K562 (cell line): Measurements from ENCODE around the gene YAE1. TPM values are rescaled to one million over a fixed set of nuclear protein-coding genes. Genes with fewer than 3 reads are reported as not detected.

Source experiments
- FIP1L1 ChIP-seq: fragments of 200-400 bp; formaldehyde crosslinking; IDR thresholded peaks from 2 replicates; pipeline ENCODE4 v1.6.1; 2018; ENCODE audit warnings: mild to moderate bottlenecking, low read depth, low read length; ENCODE audit not compliant: poor library complexity, severe bottlenecking
- LCOR ChIP-seq: sonication (generic); formaldehyde crosslinking; IDR thresholded peaks from 2 replicates; pipeline ENCODE4 v1.8.0; 2022; ENCODE audit warnings: mild to moderate bottlenecking, missing genetic modification reagents
- MAX ChIP-seq: sonication (generic); formaldehyde crosslinking; IDR thresholded peaks from 2 replicates; pipeline ENCODE4 v1.9.0; 2022; ENCODE audit warnings: mild to moderate bottlenecking, missing genetic modification reagents
- NFE2L1 ChIP-seq: fragments of 450-650 bp; IDR thresholded peaks from 2 replicates; pipeline ENCODE4 v1.6.1; 2016; ENCODE audit warnings: missing genetic modification characterization, low read depth, mild to moderate bottlenecking, missing compliant biosample characterization, moderate library complexity, borderline replicate concordance
- SNIP1 ChIP-seq: fragments of 450-650 bp; IDR thresholded peaks from 2 replicates; pipeline ENCODE4 v1.7.1; 2017; ENCODE audit warnings: low read depth, mild to moderate bottlenecking
- TSC22D4 ChIP-seq: fragments of 450-650 bp; IDR thresholded peaks from 2 replicates; pipeline ENCODE4 v1.6.1; 2016; ENCODE audit warnings: missing genetic modification characterization, missing biosample characterization, control low read depth
- ZFP30 ChIP-seq: fragments of 250-450 bp; sonication (Bioruptor Pico); IDR thresholded peaks from 2 replicates; pipeline ENCODE4 v1.8.0; 2022; ENCODE audit warnings: moderate library complexity, mild to moderate bottlenecking, inconsistent platforms, borderline replicate concordance
- ZNF146 ChIP-seq: IDR thresholded peaks from one replicate; pipeline ENCODE4 v1.6.1; 2018; ENCODE audit warnings: missing compliant biosample characterization; ENCODE audit not compliant: unreplicated experiment
- ZNF76 ChIP-seq: fragments of 250-450 bp; sonication (Bioruptor Pico); IDR thresholded peaks from 2 replicates; pipeline ENCODE4 v1.4.0; 2020; ENCODE audit warnings: mild to moderate bottlenecking, moderate library complexity, borderline replicate concordance
- polyA plus RNA-seq, 8 experiments: library from polyadenylated mRNA; depleted of rRNA in 4 of 8; stranded (reverse) in 5 of 8; unstranded in 3 of 8; fragments of >200 nt; fragmentation: Nextera tagmentation in 2 of 8; fragmentation: Illumina TruSeq in 1 of 8; extraction: Ambion mirVana in 2 of 8; extraction: Trizol in 1 of 8; gene quantifications; 2 replicates each; pipeline versions ENCODE4 v1.2.1 to v1.2.3, GENCODE V29; 2011 to 2014; ENCODE audit warnings: inconsistent platforms in 1 of 8, missing spikeins in 1 of 8
- total RNA-seq, 7 experiments: library from RNA; depleted of rRNA in 6 of 7; stranded (reverse); fragments of >200 nt in 6 of 7; fragmentation: Illumina TruSeq in 2 of 7; extraction: Trizol in 2 of 7; gene quantifications; 2 replicates each; pipeline versions ENCODE4 v1.2.1 to v1.2.3, GENCODE V29; 2011 to 2021; ENCODE audit warnings: low replicate concordance in 1 of 7
- TF ChIP-seq, protein P1 (sequence below): conservative IDR thresholded peaks from 2 replicates; pipeline ENCODE4 v1.6.1; 2011; ENCODE audit warnings: low read depth, mild to moderate bottlenecking, low read length; ENCODE audit not compliant: control insufficient read depth
- TF ChIP-seq, protein P2 (sequence below), 2 experiments: fragments of 450-650 bp in 1 of 2; IDR thresholded peaks; 2 replicates each; pipeline ENCODE4 v1.6.1; 2011 to 2017; ENCODE audit warnings: low read depth in 2 of 2, antibody characterized with exemption in 1 of 2, borderline replicate concordance in 1 of 2, low read length in 1 of 2, mild to moderate bottlenecking in 1 of 2, mixed read lengths in 1 of 2; ENCODE audit not compliant: control insufficient read depth in 1 of 2
- TF ChIP-seq, protein P3 (sequence below): fragments of 200-800 bp; sonication (Bioruptor generic); IDR thresholded peaks from 2 replicates; pipeline ENCODE4 v1.6.1; 2017; ENCODE audit warnings: missing genetic modification characterization, missing compliant biosample characterization
- TF ChIP-seq, protein P4 (sequence below): sonication (generic); formaldehyde crosslinking; IDR thresholded peaks from 2 replicates; pipeline ENCODE4 v1.8.0; 2023; ENCODE audit warnings: missing genetic modification reagents, mild to moderate bottlenecking, borderline replicate concordance

Gene YAE1
- total and polyA plus RNA-seq, 9 of the 15 experiments (the other 6 are each of a cell fraction or from before 2014, with no cell fraction given), result 15.2 to 63.4 (median 30.1) TPM

- TF ChIP-seq, protein P1, sequence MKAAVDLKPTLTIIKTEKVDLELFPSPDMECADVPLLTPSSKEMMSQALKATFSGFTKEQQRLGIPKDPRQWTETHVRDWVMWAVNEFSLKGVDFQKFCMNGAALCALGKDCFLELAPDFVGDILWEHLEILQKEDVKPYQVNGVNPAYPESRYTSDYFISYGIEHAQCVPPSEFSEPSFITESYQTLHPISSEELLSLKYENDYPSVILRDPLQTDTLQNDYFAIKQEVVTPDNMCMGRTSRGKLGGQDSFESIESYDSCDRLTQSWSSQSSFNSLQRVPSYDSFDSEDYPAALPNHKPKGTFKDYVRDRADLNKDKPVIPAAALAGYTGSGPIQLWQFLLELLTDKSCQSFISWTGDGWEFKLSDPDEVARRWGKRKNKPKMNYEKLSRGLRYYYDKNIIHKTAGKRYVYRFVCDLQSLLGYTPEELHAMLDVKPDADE, result peak; percentile 80
- no peak for TF ChIP-seq FIP1L1
- TF ChIP-seq ZNF76 (CRISPR knock-in tag), result no peak
- TF ChIP-seq MAX (CRISPR knock-in tag), result peak; percentile 66
- no peak for TF ChIP-seq ZNF146 (CRISPR knock-in tag)
- TF ChIP-seq NFE2L1 (tag), result no peak
- no peak for TF ChIP-seq ZFP30
- TF ChIP-seq SNIP1, result no peak
- no peak for TF ChIP-seq TSC22D4 (tag)
- TF ChIP-seq, protein P2, sequence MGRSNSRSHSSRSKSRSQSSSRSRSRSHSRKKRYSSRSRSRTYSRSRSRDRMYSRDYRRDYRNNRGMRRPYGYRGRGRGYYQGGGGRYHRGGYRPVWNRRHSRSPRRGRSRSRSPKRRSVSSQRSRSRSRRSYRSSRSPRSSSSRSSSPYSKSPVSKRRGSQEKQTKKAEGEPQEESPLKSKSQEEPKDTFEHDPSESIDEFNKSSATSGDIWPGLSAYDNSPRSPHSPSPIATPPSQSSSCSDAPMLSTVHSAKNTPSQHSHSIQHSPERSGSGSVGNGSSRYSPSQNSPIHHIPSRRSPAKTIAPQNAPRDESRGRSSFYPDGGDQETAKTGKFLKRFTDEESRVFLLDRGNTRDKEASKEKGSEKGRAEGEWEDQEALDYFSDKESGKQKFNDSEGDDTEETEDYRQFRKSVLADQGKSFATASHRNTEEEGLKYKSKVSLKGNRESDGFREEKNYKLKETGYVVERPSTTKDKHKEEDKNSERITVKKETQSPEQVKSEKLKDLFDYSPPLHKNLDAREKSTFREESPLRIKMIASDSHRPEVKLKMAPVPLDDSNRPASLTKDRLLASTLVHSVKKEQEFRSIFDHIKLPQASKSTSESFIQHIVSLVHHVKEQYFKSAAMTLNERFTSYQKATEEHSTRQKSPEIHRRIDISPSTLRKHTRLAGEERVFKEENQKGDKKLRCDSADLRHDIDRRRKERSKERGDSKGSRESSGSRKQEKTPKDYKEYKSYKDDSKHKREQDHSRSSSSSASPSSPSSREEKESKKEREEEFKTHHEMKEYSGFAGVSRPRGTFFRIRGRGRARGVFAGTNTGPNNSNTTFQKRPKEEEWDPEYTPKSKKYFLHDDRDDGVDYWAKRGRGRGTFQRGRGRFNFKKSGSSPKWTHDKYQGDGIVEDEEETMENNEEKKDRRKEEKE (IDR thresholded peaks at IDR 0.05; ENCODE audit: borderline replicate concordance in 1 of 2, control insufficient read depth in 1 of 2, low read depth in 2 of 2, low read length in 1 of 2), result no peak
- TF ChIP-seq, protein P3, sequence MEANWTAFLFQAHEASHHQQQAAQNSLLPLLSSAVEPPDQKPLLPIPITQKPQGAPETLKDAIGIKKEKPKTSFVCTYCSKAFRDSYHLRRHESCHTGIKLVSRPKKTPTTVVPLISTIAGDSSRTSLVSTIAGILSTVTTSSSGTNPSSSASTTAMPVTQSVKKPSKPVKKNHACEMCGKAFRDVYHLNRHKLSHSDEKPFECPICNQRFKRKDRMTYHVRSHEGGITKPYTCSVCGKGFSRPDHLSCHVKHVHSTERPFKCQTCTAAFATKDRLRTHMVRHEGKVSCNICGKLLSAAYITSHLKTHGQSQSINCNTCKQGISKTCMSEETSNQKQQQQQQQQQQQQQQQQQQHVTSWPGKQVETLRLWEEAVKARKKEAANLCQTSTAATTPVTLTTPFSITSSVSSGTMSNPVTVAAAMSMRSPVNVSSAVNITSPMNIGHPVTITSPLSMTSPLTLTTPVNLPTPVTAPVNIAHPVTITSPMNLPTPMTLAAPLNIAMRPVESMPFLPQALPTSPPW (CRISPR knock-in tag), result peak; percentile 92
- TF ChIP-seq LCOR (CRISPR knock-in tag), result peak; percentile 61
- TF ChIP-seq, protein P4, sequence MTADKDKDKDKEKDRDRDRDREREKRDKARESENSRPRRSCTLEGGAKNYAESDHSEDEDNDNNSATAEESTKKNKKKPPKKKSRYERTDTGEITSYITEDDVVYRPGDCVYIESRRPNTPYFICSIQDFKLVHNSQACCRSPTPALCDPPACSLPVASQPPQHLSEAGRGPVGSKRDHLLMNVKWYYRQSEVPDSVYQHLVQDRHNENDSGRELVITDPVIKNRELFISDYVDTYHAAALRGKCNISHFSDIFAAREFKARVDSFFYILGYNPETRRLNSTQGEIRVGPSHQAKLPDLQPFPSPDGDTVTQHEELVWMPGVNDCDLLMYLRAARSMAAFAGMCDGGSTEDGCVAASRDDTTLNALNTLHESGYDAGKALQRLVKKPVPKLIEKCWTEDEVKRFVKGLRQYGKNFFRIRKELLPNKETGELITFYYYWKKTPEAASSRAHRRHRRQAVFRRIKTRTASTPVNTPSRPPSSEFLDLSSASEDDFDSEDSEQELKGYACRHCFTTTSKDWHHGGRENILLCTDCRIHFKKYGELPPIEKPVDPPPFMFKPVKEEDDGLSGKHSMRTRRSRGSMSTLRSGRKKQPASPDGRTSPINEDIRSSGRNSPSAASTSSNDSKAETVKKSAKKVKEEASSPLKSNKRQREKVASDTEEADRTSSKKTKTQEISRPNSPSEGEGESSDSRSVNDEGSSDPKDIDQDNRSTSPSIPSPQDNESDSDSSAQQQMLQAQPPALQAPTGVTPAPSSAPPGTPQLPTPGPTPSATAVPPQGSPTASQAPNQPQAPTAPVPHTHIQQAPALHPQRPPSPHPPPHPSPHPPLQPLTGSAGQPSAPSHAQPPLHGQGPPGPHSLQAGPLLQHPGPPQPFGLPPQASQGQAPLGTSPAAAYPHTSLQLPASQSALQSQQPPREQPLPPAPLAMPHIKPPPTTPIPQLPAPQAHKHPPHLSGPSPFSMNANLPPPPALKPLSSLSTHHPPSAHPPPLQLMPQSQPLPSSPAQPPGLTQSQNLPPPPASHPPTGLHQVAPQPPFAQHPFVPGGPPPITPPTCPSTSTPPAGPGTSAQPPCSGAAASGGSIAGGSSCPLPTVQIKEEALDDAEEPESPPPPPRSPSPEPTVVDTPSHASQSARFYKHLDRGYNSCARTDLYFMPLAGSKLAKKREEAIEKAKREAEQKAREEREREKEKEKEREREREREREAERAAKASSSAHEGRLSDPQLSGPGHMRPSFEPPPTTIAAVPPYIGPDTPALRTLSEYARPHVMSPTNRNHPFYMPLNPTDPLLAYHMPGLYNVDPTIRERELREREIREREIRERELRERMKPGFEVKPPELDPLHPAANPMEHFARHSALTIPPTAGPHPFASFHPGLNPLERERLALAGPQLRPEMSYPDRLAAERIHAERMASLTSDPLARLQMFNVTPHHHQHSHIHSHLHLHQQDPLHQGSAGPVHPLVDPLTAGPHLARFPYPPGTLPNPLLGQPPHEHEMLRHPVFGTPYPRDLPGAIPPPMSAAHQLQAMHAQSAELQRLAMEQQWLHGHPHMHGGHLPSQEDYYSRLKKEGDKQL (CRISPR knock-in tag), result no peak
These were observed at the start of gene YAE1 (continued) for GRCh38 chr7:39566023-39566921.
